GM21360 (cell line): ENCODE data around the gene HIVEP3.

Experiments
- ATAC-seq: cut with Tn5 transposase; IDR thresholded peaks from one replicate; pipeline ENCODE4 v1.9.1; 2021; ENCODE audit warnings: mild to moderate bottlenecking, moderate library complexity; ENCODE audit not compliant: unreplicated experiment

Gene HIVEP3

DNA sequence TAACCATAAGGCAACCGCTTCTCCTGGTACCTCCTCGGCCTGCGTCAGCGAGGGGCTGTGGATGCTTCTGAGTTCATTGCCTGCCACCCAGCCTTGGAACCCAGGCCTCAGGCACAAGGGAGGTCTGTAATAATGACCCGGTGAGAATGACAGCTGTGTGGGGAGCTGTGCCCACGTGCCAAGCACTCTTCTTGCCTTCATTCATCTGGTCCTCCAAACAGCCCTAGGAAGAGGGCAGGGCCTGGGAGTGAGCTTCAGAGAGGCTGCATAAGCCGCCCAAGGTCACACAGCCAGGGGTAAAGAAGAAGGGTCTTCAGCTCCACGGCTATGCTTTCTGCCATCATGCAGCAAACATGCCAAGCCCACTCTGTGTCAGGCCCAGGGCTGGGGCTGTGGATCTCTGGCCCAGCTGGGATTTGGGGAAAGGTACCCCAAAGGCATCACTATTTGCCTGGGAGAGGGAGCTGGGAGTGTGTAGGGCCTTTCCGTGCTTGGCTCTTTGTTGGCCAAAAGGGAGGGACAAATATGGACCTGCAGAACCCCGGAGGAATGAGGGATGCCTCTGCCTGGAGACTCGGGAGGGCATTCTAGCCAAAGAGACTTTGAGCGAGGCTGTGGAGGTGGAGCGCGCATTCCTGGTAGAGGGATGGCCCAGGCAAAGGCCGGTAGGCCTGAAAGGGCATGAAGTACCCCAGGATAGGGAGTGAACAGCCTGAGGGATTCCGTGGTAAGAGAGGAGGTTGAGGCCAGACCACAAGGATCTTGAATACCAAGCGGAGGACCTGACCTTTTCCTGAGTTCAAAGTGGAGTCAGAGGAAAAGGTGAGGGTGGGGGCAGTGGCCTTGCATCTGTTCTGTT, 424.1 kb downstream of the HIVEP3 start:
- ATAC-seq: no peak

DNA sequence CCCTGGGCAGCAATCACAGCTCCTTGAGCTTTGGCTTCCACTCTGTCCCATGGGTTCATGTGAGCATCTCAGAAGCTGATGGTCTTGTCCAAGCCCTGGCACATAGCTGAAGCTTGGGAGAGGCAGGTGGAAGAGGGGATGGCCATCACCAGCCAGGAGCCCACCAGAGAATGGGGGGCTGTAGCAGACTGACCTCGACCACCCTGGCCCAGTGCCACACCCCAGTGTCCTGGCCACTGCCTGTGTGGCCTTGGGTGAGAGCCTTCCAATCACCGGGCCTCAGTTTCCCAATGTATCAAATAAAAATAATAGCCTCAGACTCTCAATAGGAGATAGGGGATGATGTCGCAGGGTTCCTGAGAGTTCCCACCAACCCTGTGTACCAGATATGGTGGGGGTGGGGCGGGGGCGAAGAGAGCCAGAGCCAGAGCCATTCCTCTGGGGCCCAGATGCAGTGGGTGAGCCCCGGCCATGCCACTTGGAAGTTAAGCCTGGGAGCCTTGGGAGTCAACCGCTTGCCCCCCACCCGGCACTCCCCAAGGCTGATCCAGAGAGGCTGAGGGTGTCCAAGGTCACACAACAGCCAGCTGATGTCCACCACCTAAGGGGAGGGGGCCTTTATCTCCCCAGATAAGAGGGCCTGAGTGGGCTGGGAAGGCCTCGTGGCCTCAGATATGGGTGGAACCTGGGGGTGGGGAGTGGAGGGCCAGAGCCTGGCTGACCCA, 424.9 kb downstream of the HIVEP3 start:
- no peak for ATAC-seq

GRCh38 chr1:41493117-41493536, 425.6 kb downstream of the HIVEP3 start:
- ATAC-seq: no peak

DNA sequence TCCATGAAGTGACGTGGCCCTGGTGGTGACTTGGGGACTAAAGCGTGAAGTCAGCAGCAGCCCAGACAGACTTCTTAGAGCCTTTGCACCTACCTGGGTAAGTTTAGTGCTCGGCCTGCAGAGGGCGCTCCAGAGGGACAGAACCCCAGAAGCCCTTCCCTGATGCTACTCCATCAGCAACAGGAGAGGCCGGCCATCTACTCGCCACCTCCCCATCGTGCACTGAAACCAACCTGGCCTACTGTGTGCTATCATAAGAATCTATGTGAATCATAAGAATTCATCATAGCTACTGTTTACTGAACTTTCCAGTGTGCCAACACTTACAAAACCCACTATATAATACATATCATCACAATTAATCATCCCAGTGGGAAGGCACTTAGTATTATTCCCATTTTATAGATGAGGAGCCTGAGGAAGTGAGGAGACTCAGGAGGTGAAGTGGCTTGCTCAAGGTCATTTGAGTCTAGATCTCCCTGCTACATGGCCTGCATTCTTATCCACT, 426.3 kb downstream of the HIVEP3 start:
- ATAC-seq: no peak

GRCh38 chr1:41490911-41491310, 427.8 kb downstream of the HIVEP3 start:
- no peak for ATAC-seq

DNA sequence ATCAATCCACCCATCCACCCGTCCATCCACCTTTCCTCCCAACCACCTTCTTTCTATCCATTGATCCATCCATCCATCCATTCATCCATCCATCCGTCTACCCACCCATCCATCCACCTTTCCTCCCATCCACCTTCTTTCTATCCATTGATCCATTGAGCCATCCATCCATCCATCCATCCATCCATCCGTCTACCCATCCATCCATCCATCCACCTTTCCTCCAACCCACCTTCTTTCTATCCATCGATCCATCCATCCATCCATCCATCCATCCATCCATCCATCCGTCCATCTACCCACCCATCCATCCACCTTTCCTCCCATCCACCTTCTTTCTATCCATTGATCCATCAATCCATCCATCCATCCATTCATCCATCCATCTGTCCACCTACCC, 429.2 kb downstream of the HIVEP3 start:
- ATAC-seq: no peak

GRCh38 chr1:41488040-41488951, 430.4 kb downstream of the HIVEP3 start:
- no peak for ATAC-seq

- peak; percentile 51 for ATAC-seq
These were observed 431.3 kb downstream of the HIVEP3 start for GRCh38 chr1:41487126-41488039.

- peak; percentile 7 for ATAC-seq
These were observed 432.2 kb downstream of the HIVEP3 start for GRCh38 chr1:41486371-41487125.

DNA sequence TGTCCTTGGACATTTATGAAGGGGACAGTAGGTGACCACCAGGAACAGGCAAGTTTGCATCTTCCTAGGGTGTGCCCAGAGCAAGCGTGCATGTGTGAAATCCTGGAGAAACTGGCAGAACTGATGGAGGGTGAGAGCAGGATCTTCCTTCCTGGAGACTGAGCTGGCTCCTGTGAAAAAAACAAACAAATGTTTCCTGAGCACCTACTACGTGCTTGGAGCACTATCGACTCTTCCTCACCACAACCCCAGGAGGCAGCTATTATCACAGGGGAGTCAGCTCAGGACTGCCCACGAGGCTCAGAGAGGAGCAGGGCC, 432.7 kb downstream of the HIVEP3 start:
- ATAC-seq: no peak

DNA sequence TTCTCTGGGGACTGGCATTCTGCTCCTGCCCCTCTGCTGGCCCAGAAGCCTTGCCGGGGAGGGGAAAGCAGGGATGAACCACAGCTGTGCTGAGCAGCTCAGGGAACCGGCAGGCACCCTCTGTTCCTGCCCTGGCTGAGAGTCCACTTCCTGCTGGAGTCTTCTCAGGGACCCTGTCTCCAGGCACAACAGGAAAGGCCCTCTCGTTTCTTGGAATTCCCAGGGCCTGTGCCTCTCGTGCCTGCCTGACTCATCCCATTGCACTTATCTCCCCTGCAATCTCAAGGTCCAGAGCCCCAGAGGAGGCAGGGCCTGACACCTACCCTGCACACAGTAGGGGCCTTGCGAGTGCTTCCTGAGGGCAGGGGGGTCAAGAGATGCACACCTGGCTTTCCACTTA, 433.1 kb downstream of the HIVEP3 start:
- ATAC-seq: no peak

- no peak for ATAC-seq
These were observed 434.1 kb downstream of the HIVEP3 start, which contains the start of gene EDN2 for GRCh38 chr1:41484402-41485241. Gene EDN2 (minus strand): TSS chr1:41484683. CDS start chr1:41484601, 82 bp downstream.

- ATAC-seq: no peak
These were observed 434.7 kb downstream of the HIVEP3 start for GRCh38 chr1:41483960-41484401.

GRCh38 chr1:41483001-41483850, 435.5 kb downstream of the HIVEP3 start:
- no peak for ATAC-seq

GRCh38 chr1:41482001-41482765, 436.5 kb downstream of the HIVEP3 start:
- ATAC-seq: no peak

GRCh38 chr1:41481109-41481775, 437.5 kb downstream of the HIVEP3 start:
- no peak for ATAC-seq
